Neural cell (in vitro differentiated cells): Measurements from ENCODE around the gene SLC2A1.
A peak's percentile ranks its signal among the peaks of the same experiment; 100 is the strongest.

Experiments used
- CTCF ChIP-seq: fragments of 450-650 bp; IDR thresholded peaks from 2 replicates; pipeline ENCODE4 v1.5.1; 2014; ENCODE audit warnings: antibody characterized with exemption, mild to moderate bottlenecking, moderate library complexity; ENCODE audit not compliant: poor library complexity, severe bottlenecking
- EZH2 ChIP-seq: fragments of 200-600, 300-800 bp; shearing (Covaris generic), sonication (generic); IDR thresholded peaks from 2 replicates; pipeline ENCODE4 v1.6.1; 2014; ENCODE audit warnings: antibody characterized with exemption, low read length, borderline replicate concordance, mild to moderate bottlenecking; ENCODE audit not compliant: insufficient read depth, poor library complexity, severe bottlenecking
- MXI1 ChIP-seq: fragments of 450-650 bp; conservative IDR thresholded peaks from 2 replicates; pipeline ENCODE4 v1.6.1; 2014; ENCODE audit warnings: antibody characterized with exemption, mild to moderate bottlenecking; ENCODE audit not compliant: poor library complexity, severe bottlenecking
- POLR2AphosphoS5 ChIP-seq: IDR thresholded peaks from 2 replicates; pipeline ENCODE4 v1.6.1; 2012
- RAD21 ChIP-seq: fragments of 450-650 bp; conservative IDR thresholded peaks from 2 replicates; pipeline ENCODE4 v1.6.1; 2014; ENCODE audit warnings: antibody characterized with exemption, mild to moderate bottlenecking, moderate library complexity

GRCh38 chr1:42924082-42924850, 34.4 kb downstream of the SLC2A1 start:
- TF ChIP-seq POLR2AphosphoS5 (peak; percentile 91), RAD21 (peak; percentile 25), CTCF (peak; percentile 61), MXI1 (peak; percentile 69), EZH2 (no peak)
